SH-SY5Y (cell line): ENCODE results near the gene COL8A1.

Experiments used
- GATA2 ChIP-seq: IDR thresholded peaks from 2 replicates; pipeline ENCODE4 v1.6.1; 2011; ENCODE audit warnings: mild to moderate bottlenecking, low read depth, low read length
- GATA3 ChIP-seq: IDR thresholded peaks from 2 replicates; pipeline ENCODE4 v1.6.1; 2011; ENCODE audit warnings: low read depth, mild to moderate bottlenecking, low read length, moderate library complexity

DNA sequence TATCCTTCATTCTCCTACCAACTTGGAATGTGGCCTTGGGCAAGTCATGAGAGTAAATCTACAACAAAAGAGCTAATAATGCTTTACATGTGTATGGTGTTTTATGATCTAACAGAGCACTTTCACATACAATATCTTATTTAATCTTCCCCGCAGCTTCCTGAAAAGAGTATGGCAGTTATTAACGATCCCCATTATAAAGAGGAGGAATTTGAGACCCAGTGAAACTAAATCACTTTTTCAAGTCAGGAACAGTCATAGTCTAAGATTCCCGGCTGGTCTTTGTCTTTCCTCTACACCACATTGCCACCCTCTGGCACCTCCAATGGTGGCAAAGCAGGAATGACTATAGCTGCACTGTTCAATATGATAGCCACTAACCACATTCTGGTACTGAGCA, 109.5 kb downstream of the COL8A1 start:
- TF ChIP-seq GATA2 (no peak), GATA3 (no peak)
